T-cell (primary cell): ENCODE data around the gene RSPH10B. TPM values are rescaled to one million over a fixed set of nuclear protein-coding genes. Genes with fewer than 3 reads are reported as not detected.
"Not testable (repeated sequence)": the region's sequence is repeated elsewhere in the genome, so short reads cannot be mapped to it uniquely, and the experiment has no call there.

ENCODE experiments used
- ATAC-seq, 4 experiments: fragments of 200-7000 bp in 3 of 4; fragments of 150-1000 bp in 1 of 4; cut with Tn5 transposase; replicated peaks in 1 of 4; 1 replicate in 3 of 4; 2 replicates in 1 of 4; pipeline ENCODE4 v1.10.0; 2021; ENCODE audit warnings: moderate library complexity in 3 of 4, mild to moderate bottlenecking in 2 of 4, moderate number of reproducible peaks in 1 of 4
- CTCF ChIA-PET, 2 donors: fragments of 300-600 bp; sonication (Branson Sonifier 250); formaldehyde crosslinking; loops; one replicate each; lab custom pipeline; 2022; ENCODE audit warnings: antibody characterized with exemption in 2 of 2; lab: Charles Lee
- POLR2A ChIA-PET, 2 donors: fragments of 300-600 bp; sonication (Branson Sonifier 250); formaldehyde crosslinking; loops; one replicate each; lab custom pipeline; 2022; ENCODE audit warnings: antibody characterized with exemption in 2 of 2; lab: Charles Lee
- DNase-seq, 35 experiments: peaks; one replicate each; pipeline versions ENCODE4 v3.0.0 to v3.0.0-alpha.2; 2013 to 2023
- H3K27ac ChIP-seq: one replicate; pipeline ENCODE4 v1.5.1; 2013; ENCODE audit warnings: low read length
- H3K27me3 ChIP-seq, 2 experiments: replicated peaks in 1 of 2; 1 replicate in 1 of 2; 2 replicates in 1 of 2; pipeline versions ENCODE4 v1.6.1 to v1.7.0; 2013; ENCODE audit warnings: low read length in 1 of 2, mixed read lengths in 1 of 2; ENCODE audit not compliant: control insufficient read depth in 2 of 2, insufficient read depth in 2 of 2; ENCODE audit errors: extremely low read depth in 1 of 2
- H3K36me3 ChIP-seq, 2 donors: 1 replicate in 1 of 2; 2 replicates in 1 of 2; pipeline versions ENCODE4 v1.6.1 to v1.7.0; 2013; ENCODE audit warnings: low read length in 1 of 2; ENCODE audit not compliant: control insufficient read depth in 2 of 2, insufficient read depth in 1 of 2; ENCODE audit errors: extremely low read depth in 1 of 2
- H3K4me1 ChIP-seq, 2 experiments: 1 replicate in 1 of 2; 2 replicates in 1 of 2; pipeline versions ENCODE4 v1.6.1 to v1.7.0; 2013; ENCODE audit warnings: low read length in 2 of 2, mixed read lengths in 1 of 2; ENCODE audit not compliant: insufficient read depth in 2 of 2, control insufficient read depth in 1 of 2; ENCODE audit errors: extremely low read depth in 1 of 2
- H3K4me3 ChIP-seq, 2 donors: 1 replicate in 1 of 2; 2 replicates in 1 of 2; pipeline versions ENCODE4 v1.5.1 to v1.7.0; 2013; ENCODE audit warnings: mild to moderate bottlenecking in 2 of 2, low read length in 1 of 2, moderate library complexity in 1 of 2; ENCODE audit not compliant: control insufficient read depth in 1 of 2; ENCODE audit errors: extremely low read depth in 1 of 2
- H3K9me3 ChIP-seq: 2 replicates; pipeline ENCODE4 v1.7.0; 2013
- H3K27ac Mint-ChIP-seq, 2 donors: one replicate each; pipeline ENCODE4 v1.8.0; 2020 to 2021; ENCODE audit warnings: mild to moderate bottlenecking in 2 of 2, mixed read lengths in 2 of 2
- H3K27me3 Mint-ChIP-seq, 2 donors: one replicate each; pipeline ENCODE4 v1.8.0; 2021 to 2022; ENCODE audit warnings: mixed read lengths in 2 of 2
- H3K36me3 Mint-ChIP-seq: one replicate; pipeline ENCODE4 v1.8.0; 2021; ENCODE audit warnings: mixed read lengths
- H3K4me1 Mint-ChIP-seq, 3 donors: one replicate each; pipeline ENCODE4 v1.8.0; 2020 to 2022; ENCODE audit warnings: mixed read lengths in 3 of 3, mild to moderate bottlenecking in 1 of 3
- H3K4me3 Mint-ChIP-seq, 3 donors: one replicate each; pipeline ENCODE4 v1.8.0; 2020 to 2022; ENCODE audit warnings: mild to moderate bottlenecking in 3 of 3, mixed read lengths in 3 of 3, moderate library complexity in 3 of 3
- H3K9me3 Mint-ChIP-seq, 3 donors: one replicate each; pipeline ENCODE4 v1.8.0; 2020 to 2022; ENCODE audit warnings: mixed read lengths in 3 of 3
- WGBS: methylation state at CpG from one replicate; pipeline ENCODE4 v1.1.5; 2013; ENCODE audit warnings: missing lambda C conversion rate; ENCODE audit not compliant: insufficient coverage; 5-methylcytosine and 5-hydroxymethylcytosine counted together
- total RNA-seq, 35 experiments: library from RNA in 6 of 35; stranded (reverse) in 6 of 35; fragments of 120-200 nt in 1 of 35; gene quantifications; one replicate each; pipeline versions ENCODE4 v1.2.1 to v1.2.4 and lab custom pipeline; 2013 to 2026

The RSPH10B gene
- total RNA-seq, 5 donors from 2014 or later (not counting 1 experiment from before 2014, with no cell fraction given), result 0.56 to 0.90 (median 0.65) TPM; not detected in 2

GRCh38 chr7:6008668-6009611 is 38.5 kb upstream of the RSPH10B start, which contains the start of the genes AIMP2 and PMS2:
TSS of gene AIMP2 (plus strand) at chr7:6009272. CDS start at chr7:6009364, 92 bp downstream.
TSS of gene PMS2 (minus strand) at chr7:6009049. CDS start at chr7:6009019, 30 bp downstream.
- peaks cover 2% of the 10 kb centered on the region in 2 donors for H3K36me3 ChIP-seq

GRCh38 chr7:6007835-6008590 is 37.5 kb upstream of the RSPH10B start:
- ChIA-PET POLR2A (interaction anchor here (0.6 kb wide), 2 partner anchors 104 to 240 kb away, joined by 3 to 11 read pairs; no protein-coding TSS in a partner anchor), CTCF (interaction anchor here in 1 of 2 donors (0.6 to 1.2 kb wide), 2 partner anchors 99 to 231 kb away, joined by 3 to 4 read pairs; no protein-coding TSS in a partner anchor)
- not testable (repeated sequence) for H3K27ac Mint-ChIP-seq, H3K9me3 ChIP-seq, DNase-seq, H3K27me3 Mint-ChIP-seq, ATAC-seq, H3K9me3 Mint-ChIP-seq, H3K27me3 ChIP-seq, H3K36me3 ChIP-seq
- peaks cover 9 to 17% of the 10 kb centered on the region in 2 experiments for H3K4me1 ChIP-seq
- Mint-ChIP-seq H3K4me3 (peak overlapping the region; percentile 64 to 92 (median 90)), H3K36me3 (peaks cover 13% of the 10 kb centered on the region), H3K4me1 (peaks cover 31 to 45% (median 31%) of the 10 kb centered on the region in 3 donors)
- H3K4me3 ChIP-seq, result peak overlapping the region; percentile 88 to 99
- peak overlapping the region; percentile 83 for H3K27ac ChIP-seq
- WGBS, result 65% methylated on average over 9 of the region's 27 CpGs

More at GRCh38 chr7:6008668-6009611, 38.5 kb upstream of the RSPH10B start, which contains the start of the genes AIMP2 and PMS2:
- no peaks in the 10 kb centered on the region for H3K9me3 Mint-ChIP-seq
- peaks cover 9 to 17% of the 10 kb centered on the region in 2 experiments for H3K4me1 ChIP-seq
- peak within 1 kb of the TSS; percentile 83 for H3K27ac ChIP-seq
- no peaks in the 10 kb centered on the region for H3K9me3 ChIP-seq
- WGBS, result under 1% methylated on average over 82 of the region's 84 CpGs
- H3K4me3 ChIP-seq, result peak within 1 kb of the TSS; percentile 88 to 99
- H3K4me3 Mint-ChIP-seq, result peak within 1 kb of the TSS; percentile 90 to 95 (median 92)
- H3K27ac Mint-ChIP-seq, result peak within 1 kb of the TSS; percentile 86 to 94
- H3K27me3 Mint-ChIP-seq, result no peaks in the 10 kb centered on the region
- H3K36me3 Mint-ChIP-seq, result peaks cover 8% of the 10 kb centered on the region
- ATAC-seq (peak; percentile 85 to 90 (median 88)), DNase-seq (peak; percentile 87 to 97 (median 93))
- ChIA-PET POLR2A (interaction anchor here (0.6 to 0.8 kb wide), 3 partner anchors 48 to 417 kb away, joined by 3 to 4 read pairs (median 3); no protein-coding TSS in a partner anchor), CTCF (interaction anchor here in 1 of 2 donors (1.2 to 1.7 kb wide), 2 partner anchors 19 to 98 kb away, joined by 4 read pairs; no protein-coding TSS in a partner anchor)
- H3K27me3 ChIP-seq, result no peaks in the 10 kb centered on the region
- H3K4me1 Mint-ChIP-seq, result peaks cover 31 to 46% (median 33%) of the 10 kb centered on the region in 3 donors

GRCh38 chr7:6007386-6007785 is 36.9 kb upstream of the RSPH10B start:
- WGBS, result 70% methylated on average over 2 of the region's 4 CpGs
- no peaks in the 10 kb centered on the region for H3K27me3 ChIP-seq
- peaks cover 9 to 17% of the 10 kb centered on the region in 2 experiments for H3K4me1 ChIP-seq
- no peaks in the 10 kb centered on the region for H3K9me3 Mint-ChIP-seq
- H3K27ac ChIP-seq, result no peak overlapping the region
- H3K36me3 Mint-ChIP-seq, result peaks cover 11% of the 10 kb centered on the region
- H3K36me3 ChIP-seq, result peaks cover 2 to 8% of the 10 kb centered on the region in 2 donors
- H3K4me3 ChIP-seq, result no peak overlapping the region
- no peaks in the 10 kb centered on the region for H3K9me3 ChIP-seq
- ATAC-seq (no peak), DNase-seq (no peak)
- POLR2A ChIA-PET, result no interaction called here
- H3K27me3 Mint-ChIP-seq, result no peaks in the 10 kb centered on the region
- CTCF ChIA-PET, result interaction anchor here in 1 of 2 donors (0.6 kb wide), 1 partner anchor 231 kb away, joined by 3 read pairs; no protein-coding TSS in a partner anchor
- peaks cover 25 to 38% (median 29%) of the 10 kb centered on the region in 3 donors for H3K4me1 Mint-ChIP-seq
- peak overlapping the region; percentile 59 to 92 (median 64) for H3K4me3 Mint-ChIP-seq
- peak overlapping the region in 1 of 2 donors; percentile 29 for H3K27ac Mint-ChIP-seq

DNA sequence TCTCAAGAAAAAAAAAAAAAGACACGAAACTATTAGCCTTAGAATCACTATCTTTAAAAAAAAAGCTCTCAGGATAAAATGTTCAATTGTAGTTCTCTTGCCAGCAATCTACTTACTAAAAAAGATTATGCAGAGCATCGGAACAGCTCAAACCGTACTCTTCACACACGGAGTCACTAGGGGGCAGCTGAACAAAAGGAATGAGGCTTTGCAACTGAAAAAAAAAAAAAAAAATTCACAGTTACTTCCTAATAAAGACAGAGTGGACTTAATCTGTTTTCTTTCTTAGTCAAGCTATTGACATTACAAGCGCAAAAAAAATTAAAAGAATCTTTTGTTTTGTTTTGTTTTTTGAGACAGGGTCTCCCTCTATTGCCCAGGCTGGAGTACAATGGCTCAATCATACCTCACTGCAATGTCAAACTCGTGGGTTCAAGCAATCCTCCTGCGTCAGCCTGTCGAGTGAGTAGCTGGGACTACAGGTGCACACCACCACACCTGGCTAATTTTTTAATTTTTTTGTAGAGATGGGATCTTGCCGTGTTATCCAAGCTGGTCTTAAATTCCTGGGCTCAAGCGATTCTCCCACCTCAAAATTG is 26.8 kb upstream of the RSPH10B start:
- Mint-ChIP-seq H3K4me3 (no peak overlapping the region), H3K36me3 (peaks cover 23% of the 10 kb centered on the region), H3K27ac (no peak overlapping the region), H3K27me3 (no peaks in the 10 kb centered on the region), H3K4me1 (peaks cover 0 to 2% (median 0%) of the 10 kb centered on the region in 3 donors), H3K9me3 (no peaks in the 10 kb centered on the region)
- Histone ChIP-seq H3K36me3 (peaks cover 13 to 49% of the 10 kb centered on the region in 2 donors), H3K4me1 (no peaks in the 10 kb centered on the region), H3K27me3 (no peaks in the 10 kb centered on the region), H3K27ac (no peak overlapping the region), H3K4me3 (no peak overlapping the region), H3K9me3 (no peaks in the 10 kb centered on the region)
- ChIA-PET POLR2A (interaction anchor here (0.5 to 0.7 kb wide), 4 partner anchors 59 to 243 kb away, joined by 3 read pairs; no protein-coding TSS in a partner anchor), CTCF (interaction anchor here (0.5 to 1.8 kb wide), 23 partner anchors 19 to 580 kb away, joined by 3 to 25 read pairs (median 5); no protein-coding TSS in a partner anchor)
- peak in 32 of 35 experiments; percentile 20 to 76 (median 45) for DNase-seq
- no CpG with 5 or more reads among the region's 10 CpGs for WGBS
- ATAC-seq, result peak; percentile 43 to 71 (median 65)

GRCh38 chr7:5987061-5987460 is 16.6 kb upstream of the RSPH10B start:
- H3K4me1 Mint-ChIP-seq, POLR2A ChIA-PET, H3K9me3 ChIP-seq, DNase-seq, H3K4me3 ChIP-seq, H3K4me3 Mint-ChIP-seq, H3K4me1 ChIP-seq, H3K27me3 Mint-ChIP-seq, H3K27ac Mint-ChIP-seq, CTCF ChIA-PET, ATAC-seq, H3K27ac ChIP-seq, H3K9me3 Mint-ChIP-seq, H3K27me3 ChIP-seq: not testable (repeated sequence)
- WGBS, result 98% methylated on average over 12 of the region's 15 CpGs
- H3K36me3 Mint-ChIP-seq, result peaks cover 31% of the 10 kb centered on the region
- peaks cover 2 to 26% of the 10 kb centered on the region in 2 donors for H3K36me3 ChIP-seq
